Ishikawa (cell line): Measurements from ENCODE around the gene PRRC2B.

Source experiments
- CEBPB ChIP-seq: IDR thresholded peaks from 2 replicates; pipeline ENCODE4 v1.6.1; 2012
- CREB1 ChIP-seq: IDR thresholded peaks from 2 replicates; pipeline ENCODE4 v1.6.1; 2012; ENCODE audit warnings: low read depth
- EGR1 ChIP-seq: IDR thresholded peaks from 2 replicates; pipeline ENCODE4 v1.6.1; 2012
- EP300 ChIP-seq: IDR thresholded peaks from 2 replicates; pipeline ENCODE4 v1.6.1; 2012; ENCODE audit warnings: borderline replicate concordance
- FOXM1 ChIP-seq: IDR thresholded peaks from 2 replicates; pipeline ENCODE4 v1.6.1; 2012; ENCODE audit warnings: low read depth, borderline replicate concordance
- NFIC ChIP-seq: IDR thresholded peaks from 2 replicates; pipeline ENCODE4 v1.6.1; 2012
- RAD21 ChIP-seq: IDR thresholded peaks from 2 replicates; pipeline ENCODE4 v1.6.1; 2012; ENCODE audit warnings: low read depth
- TAF1 ChIP-seq: IDR thresholded peaks from 2 replicates; pipeline ENCODE4 v1.6.1; 2012; ENCODE audit warnings: low read depth, mild to moderate bottlenecking
- TCF12 ChIP-seq: IDR thresholded peaks from 2 replicates; pipeline ENCODE4 v1.6.1; 2012; ENCODE audit warnings: low read depth
- TEAD4 ChIP-seq: IDR thresholded peaks from 2 replicates; pipeline ENCODE4 v1.6.1; 2012
- YY1 ChIP-seq: IDR thresholded peaks from 2 replicates; pipeline ENCODE4 v1.6.1; 2012; ENCODE audit warnings: low read depth
- ZBTB7A ChIP-seq: IDR thresholded peaks from 2 replicates; pipeline ENCODE4 v1.6.1; 2012; ENCODE audit warnings: low read depth
- TF ChIP-seq, protein P1 (sequence below): IDR thresholded peaks from 2 replicates; pipeline ENCODE4 v1.6.1; 2012
- TF ChIP-seq, protein P2 (sequence below): IDR thresholded peaks from 2 replicates; pipeline ENCODE4 v1.6.1; 2012
- TF ChIP-seq, protein P3 (sequence below): IDR thresholded peaks from 2 replicates; pipeline ENCODE4 v1.6.1; 2012; ENCODE audit warnings: low read depth, mild to moderate bottlenecking

PRRC2B gene

DNA sequence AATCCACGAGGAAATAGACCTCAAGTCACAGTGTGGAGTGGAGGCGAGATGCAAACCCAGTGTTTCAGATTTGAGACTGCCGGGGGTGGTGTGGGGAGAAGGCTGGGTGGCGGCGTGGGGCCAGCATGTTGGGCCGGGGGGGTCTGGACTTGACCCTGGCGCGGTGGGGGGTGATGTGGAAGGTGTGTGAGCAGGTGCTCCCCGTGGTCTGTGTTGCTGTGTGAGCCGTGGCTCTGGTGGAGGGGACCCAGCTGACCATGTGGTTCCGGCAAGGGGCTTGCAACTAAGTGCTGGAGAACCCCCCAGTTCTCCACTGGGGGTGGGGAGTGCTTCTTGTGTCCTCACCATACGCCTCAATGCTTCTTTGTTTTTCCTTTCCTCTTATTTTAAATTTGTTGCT, 25.8 kb downstream of the PRRC2B start:
- TF ChIP-seq, protein P1, sequence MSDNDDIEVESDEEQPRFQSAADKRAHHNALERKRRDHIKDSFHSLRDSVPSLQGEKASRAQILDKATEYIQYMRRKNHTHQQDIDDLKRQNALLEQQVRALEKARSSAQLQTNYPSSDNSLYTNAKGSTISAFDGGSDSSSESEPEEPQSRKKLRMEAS, result no peak
- no peak for TF ChIP-seq EGR1
- TF ChIP-seq TCF12, result no peak
- TF ChIP-seq CEBPB, result no peak
- no peak for TF ChIP-seq FOXM1
- TF ChIP-seq, protein P2, sequence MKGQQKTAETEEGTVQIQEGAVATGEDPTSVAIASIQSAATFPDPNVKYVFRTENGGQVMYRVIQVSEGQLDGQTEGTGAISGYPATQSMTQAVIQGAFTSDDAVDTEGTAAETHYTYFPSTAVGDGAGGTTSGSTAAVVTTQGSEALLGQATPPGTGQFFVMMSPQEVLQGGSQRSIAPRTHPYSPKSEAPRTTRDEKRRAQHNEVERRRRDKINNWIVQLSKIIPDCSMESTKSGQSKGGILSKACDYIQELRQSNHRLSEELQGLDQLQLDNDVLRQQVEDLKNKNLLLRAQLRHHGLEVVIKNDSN, result no peak
- no peak for TF ChIP-seq EP300
- no peak for TF ChIP-seq YY1
- TF ChIP-seq NFIC, result no peak
- TF ChIP-seq, protein P3, sequence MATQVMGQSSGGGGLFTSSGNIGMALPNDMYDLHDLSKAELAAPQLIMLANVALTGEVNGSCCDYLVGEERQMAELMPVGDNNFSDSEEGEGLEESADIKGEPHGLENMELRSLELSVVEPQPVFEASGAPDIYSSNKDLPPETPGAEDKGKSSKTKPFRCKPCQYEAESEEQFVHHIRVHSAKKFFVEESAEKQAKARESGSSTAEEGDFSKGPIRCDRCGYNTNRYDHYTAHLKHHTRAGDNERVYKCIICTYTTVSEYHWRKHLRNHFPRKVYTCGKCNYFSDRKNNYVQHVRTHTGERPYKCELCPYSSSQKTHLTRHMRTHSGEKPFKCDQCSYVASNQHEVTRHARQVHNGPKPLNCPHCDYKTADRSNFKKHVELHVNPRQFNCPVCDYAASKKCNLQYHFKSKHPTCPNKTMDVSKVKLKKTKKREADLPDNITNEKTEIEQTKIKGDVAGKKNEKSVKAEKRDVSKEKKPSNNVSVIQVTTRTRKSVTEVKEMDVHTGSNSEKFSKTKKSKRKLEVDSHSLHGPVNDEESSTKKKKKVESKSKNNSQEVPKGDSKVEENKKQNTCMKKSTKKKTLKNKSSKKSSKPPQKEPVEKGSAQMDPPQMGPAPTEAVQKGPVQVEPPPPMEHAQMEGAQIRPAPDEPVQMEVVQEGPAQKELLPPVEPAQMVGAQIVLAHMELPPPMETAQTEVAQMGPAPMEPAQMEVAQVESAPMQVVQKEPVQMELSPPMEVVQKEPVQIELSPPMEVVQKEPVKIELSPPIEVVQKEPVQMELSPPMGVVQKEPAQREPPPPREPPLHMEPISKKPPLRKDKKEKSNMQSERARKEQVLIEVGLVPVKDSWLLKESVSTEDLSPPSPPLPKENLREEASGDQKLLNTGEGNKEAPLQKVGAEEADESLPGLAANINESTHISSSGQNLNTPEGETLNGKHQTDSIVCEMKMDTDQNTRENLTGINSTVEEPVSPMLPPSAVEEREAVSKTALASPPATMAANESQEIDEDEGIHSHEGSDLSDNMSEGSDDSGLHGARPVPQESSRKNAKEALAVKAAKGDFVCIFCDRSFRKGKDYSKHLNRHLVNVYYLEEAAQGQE, result no peak
- no peak for TF ChIP-seq TEAD4
- no peak for TF ChIP-seq CREB1
- TF ChIP-seq TAF1, result no peak
- no peak for TF ChIP-seq RAD21
- TF ChIP-seq ZBTB7A, result no peak

DNA sequence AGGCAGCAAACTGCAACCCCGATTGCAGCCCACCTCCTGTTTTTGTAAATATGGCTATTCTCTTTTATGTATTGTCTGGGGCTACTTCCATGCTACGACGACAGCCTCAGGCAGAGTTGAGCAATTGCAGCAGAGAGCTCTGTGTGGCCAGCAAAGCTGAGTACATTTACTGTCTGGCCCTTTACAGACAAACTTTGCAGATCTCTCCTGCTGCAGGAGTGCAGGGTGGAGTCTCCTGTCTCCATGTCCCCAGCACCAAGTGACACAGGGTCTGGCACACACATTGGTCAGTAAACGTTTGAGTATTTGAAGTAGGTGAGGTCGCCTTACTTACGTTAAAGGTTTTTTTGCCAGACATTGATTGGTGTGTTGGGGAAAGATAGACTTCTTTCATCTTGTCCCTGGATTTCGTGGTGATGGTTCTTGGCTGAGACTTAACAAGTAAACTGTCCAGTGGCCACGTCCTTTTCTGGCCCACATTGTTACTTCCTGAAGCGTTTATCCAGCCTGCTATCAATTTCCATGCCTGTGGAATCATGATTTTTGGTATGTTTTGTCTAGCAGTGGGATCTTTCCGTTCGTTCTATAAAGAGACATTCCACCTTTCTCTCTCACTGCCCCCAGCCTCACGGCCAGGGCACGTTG, 27.2 kb downstream of the PRRC2B start:
- TF ChIP-seq EGR1, result no peak
- TF ChIP-seq CEBPB, result peak; percentile 54
- TF ChIP-seq, protein P2, result no peak
- no peak for TF ChIP-seq EP300

DNA sequence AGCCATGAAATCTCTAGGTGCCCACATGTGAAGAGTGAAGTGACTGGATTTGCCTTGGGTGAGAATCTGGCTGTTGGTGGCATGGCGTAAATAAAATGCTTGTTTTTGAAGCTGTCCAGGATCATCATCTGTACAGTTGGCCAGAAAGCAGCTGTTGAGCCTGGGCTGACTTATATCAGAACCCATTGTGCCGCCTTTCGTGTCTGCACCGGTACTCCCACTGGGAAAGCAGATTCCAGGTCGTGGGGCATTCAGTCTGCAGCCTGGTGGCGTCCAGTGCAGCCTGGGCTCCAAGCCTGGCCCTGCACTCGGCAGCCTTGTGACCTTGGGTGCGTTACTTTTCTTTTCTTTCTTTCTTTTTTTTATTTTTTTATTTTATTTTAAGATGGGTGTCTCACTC, 27.8 kb downstream of the PRRC2B start:
- TF ChIP-seq, protein P2, result no peak
- TF ChIP-seq, protein P1, result no peak
- TF ChIP-seq TAF1 (no peak), CEBPB (no peak), EGR1 (no peak)

DNA sequence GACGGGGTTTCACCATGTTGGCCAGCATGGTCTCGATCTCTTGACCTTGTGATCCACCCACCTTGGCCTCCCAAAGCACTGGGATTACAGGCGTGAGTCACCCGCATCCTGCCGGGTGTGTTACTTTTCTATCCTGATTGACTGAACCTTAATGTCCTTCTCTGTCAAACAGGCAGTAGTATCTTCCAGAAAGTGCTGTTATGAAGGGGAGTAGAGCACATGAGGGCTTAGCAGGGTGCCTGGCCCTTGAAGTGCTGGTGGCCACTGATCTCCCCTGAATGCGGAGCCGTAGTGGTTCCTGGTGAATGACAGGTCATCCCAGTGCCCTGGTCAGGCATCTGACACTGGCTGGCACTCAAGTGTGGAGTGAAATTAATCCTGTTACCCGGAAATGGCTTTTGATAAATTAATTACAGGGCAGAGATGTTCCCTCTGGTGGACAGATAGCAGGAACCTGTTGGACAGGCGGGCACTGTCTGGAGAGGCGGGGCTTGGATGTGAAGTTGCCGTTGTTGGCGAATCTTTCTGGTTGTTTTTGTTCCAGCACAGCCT, 28.4 kb downstream of the PRRC2B start:
- TF ChIP-seq EGR1 (no peak), CEBPB (no peak), NFIC (peak; percentile 36; the same call in 1 of the 2 replicates), RAD21 (no peak), FOXM1 (no peak), TEAD4 (no peak)
- TF ChIP-seq, protein P2, result no peak
- TF ChIP-seq, protein P3, result no peak
- TF ChIP-seq, protein P1, result no peak

DNA sequence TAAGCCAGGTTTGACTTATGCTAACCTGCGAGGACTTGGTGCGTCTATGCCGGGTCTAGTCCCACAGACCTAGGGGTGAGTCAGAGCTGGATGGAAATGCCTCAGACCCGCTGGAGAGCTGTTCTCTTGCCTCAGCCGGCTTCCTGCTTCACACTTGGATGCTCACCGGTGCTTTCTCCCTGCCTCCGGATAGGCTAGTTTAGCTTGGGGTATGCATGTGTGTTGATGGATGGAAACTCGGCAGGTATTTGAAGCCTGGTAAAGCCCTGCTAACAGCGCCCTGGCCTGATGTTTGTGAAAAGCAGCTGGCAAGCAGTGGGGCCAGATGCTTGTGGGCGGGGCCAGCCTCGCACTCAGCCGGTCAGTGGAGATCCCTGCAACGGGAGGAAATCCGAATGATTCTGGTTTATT, 29.3 kb downstream of the PRRC2B start:
- TF ChIP-seq, protein P3, result no peak
- TF ChIP-seq TEAD4 (peak; percentile 88), EP300 (peak; percentile 59; the same call in 1 of the 2 replicates), CEBPB (peak; percentile 83; the same call in 1 of the 2 replicates), CREB1 (no peak; the same call in 1 of the 2 replicates), TAF1 (no peak), TCF12 (peak; percentile 89), ZBTB7A (no peak), RAD21 (no peak; the same call in 1 of the 2 replicates), YY1 (no peak), FOXM1 (peak; percentile 39; the same call in 1 of the 2 replicates), NFIC (peak; percentile 68), EGR1 (no peak)
- TF ChIP-seq, protein P1, result peak; percentile 91
- TF ChIP-seq, protein P2, result 0 out of 2 replicates have a peak, but pooled peaks have one; percentile 9
